Measurements from ENCODE around the gene ILDR2. TPM values are rescaled to one million over a fixed set of nuclear protein-coding genes. Genes with fewer than 3 reads are reported as not detected.
"Not testable (repeated sequence)": the region's sequence is repeated elsewhere in the genome, so short reads cannot be mapped to it uniquely, and the experiment has no call there.

The ILDR2 gene
- polyA plus RNA-seq, 1 experiment, result not detected

DNA sequence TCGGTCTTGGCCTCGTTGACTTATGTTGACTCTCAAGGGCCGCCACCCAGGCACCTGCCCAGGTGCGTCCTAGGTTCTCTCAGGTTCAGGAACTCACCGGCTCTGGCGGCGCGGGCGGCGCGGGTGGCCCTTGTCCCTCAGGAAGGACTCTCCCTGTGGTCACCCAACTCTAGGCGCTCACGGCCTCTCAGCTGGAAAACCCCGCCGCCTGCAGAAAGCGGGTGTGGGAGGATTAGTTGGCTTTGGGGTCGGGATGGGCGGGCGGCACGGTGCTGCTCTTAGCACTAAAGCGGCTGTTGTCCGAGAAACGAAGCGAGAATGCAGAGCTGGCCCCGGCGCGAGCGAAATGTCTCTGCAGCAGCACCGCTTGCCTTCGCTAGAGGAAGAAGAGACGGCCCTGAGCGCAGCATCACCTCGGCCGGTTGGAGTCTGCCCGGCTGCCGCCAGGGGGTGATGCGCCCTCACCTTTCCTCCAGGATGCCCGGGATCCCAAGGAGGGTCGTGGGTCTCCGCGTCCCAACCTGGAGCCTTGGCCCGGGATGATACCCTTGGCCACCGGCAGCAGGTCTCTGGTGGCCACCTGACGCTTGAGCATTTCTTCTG lies 91.2 kb downstream of the ILDR2 start:
- CTCF ChIA-PET, result interaction anchor here (0.7 to 7.9 kb wide), 10 partner anchors 14 to 182 kb away, joined by 3 to 73 read pairs (median 4); no protein-coding TSS in a partner anchor
- Histone ChIP-seq H3K36me3 (ENCODE audit: control insufficient read depth, insufficient read depth, low read length) (no peaks in the 10 kb centered on the region), H3K27me3 (ENCODE audit: control insufficient read depth, insufficient read depth, low read length) (peaks cover 8% of the 10 kb centered on the region), H3K4me3 (ENCODE audit: low read depth, low read length) (no peak overlapping the region)
- TF ChIP-seq, protein P1, sequence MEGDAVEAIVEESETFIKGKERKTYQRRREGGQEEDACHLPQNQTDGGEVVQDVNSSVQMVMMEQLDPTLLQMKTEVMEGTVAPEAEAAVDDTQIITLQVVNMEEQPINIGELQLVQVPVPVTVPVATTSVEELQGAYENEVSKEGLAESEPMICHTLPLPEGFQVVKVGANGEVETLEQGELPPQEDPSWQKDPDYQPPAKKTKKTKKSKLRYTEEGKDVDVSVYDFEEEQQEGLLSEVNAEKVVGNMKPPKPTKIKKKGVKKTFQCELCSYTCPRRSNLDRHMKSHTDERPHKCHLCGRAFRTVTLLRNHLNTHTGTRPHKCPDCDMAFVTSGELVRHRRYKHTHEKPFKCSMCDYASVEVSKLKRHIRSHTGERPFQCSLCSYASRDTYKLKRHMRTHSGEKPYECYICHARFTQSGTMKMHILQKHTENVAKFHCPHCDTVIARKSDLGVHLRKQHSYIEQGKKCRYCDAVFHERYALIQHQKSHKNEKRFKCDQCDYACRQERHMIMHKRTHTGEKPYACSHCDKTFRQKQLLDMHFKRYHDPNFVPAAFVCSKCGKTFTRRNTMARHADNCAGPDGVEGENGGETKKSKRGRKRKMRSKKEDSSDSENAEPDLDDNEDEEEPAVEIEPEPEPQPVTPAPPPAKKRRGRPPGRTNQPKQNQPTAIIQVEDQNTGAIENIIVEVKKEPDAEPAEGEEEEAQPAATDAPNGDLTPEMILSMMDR (IDR thresholded peaks at IDR 0.05; ENCODE audit: insufficient read depth, low read depth, low read length), result peak; percentile 65
- POLR2A ChIA-PET, result no interaction called here
- no peak for DNase-seq (ENCODE audit: low read depth)

DNA sequence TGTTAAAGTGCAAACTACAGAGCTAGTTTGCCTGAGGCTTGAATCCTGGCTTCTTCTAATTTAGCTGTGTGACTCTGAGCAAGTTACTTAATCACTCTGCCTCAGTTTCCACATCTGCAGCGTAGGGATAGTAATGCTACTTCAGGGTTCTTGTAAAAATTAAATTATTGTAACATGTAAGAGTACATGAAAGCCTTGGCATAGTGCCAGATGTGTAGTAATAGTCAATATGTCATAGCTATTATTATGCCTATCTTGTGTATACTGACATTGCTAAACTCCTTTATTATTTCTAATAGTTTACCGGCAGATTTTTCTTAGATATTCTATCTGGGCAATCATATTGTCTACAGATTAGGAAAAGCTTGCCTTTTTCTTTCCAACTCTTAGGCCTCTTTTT lies 92.4 kb downstream of the ILDR2 start:
- no peak for DNase-seq (ENCODE audit: low read depth)
- no peak overlapping the region for H3K4me3 ChIP-seq (ENCODE audit: low read depth, low read length)
- peaks cover 7% of the 10 kb centered on the region for H3K27me3 ChIP-seq (ENCODE audit: control insufficient read depth, insufficient read depth, low read length)
- TF ChIP-seq, protein P1 (IDR thresholded peaks at IDR 0.05; ENCODE audit: insufficient read depth, low read depth, low read length), result no peak
- H3K36me3 ChIP-seq (ENCODE audit: control insufficient read depth, insufficient read depth, low read length), result no peaks in the 10 kb centered on the region
- POLR2A ChIA-PET, result no interaction called here
- CTCF ChIA-PET, result interaction anchor here (1.4 to 7.9 kb wide), 4 partner anchors 27 to 183 kb away, joined by 3 to 73 read pairs (median 13); no protein-coding TSS in a partner anchor

DNA sequence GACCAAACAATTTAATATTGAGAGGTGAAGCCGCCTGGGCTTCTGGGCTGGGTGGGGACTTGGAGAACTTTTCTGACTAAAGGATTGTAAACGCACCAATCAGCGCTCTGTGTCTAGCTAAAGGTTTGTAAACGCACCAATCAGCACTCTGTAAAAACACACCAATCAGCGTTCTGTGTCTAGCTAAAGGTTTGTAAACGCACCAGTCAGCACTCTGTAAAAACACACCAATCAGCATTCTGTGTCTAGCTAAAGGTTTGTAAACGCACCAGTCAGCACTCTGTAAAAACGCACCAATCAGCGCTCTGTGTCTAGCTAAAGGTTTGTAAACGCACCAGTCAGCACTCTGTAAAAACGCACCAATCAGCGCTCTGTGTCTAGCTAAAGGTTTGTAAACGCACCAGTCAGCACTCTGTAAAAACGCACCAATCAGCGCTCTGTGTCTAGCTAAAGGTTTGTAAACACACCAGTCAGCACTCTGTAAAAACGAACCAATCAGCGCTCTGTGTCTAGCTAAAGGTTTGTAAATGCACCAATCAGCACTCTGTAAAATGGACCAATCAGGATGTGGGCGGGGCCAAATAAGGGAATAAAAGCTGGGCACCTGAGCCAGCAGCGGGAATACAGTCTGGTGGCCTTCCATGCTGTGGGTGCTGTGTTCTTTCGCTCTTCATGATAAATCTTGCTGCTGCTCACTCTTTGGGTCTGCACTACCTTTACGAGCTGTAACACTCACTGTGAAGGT lies 97.0 kb downstream of the ILDR2 start:
- H3K4me3 ChIP-seq (ENCODE audit: low read depth, low read length); H3K36me3 ChIP-seq (ENCODE audit: control insufficient read depth, insufficient read depth, low read length); DNase-seq (ENCODE audit: low read depth); POLR2A ChIA-PET; H3K27me3 ChIP-seq (ENCODE audit: control insufficient read depth, insufficient read depth, low read length): not testable (repeated sequence)
- CTCF ChIA-PET, result interaction anchor here (1.5 to 2.3 kb wide), 2 partner anchors 181 kb away, joined by 5 to 9 read pairs; no protein-coding TSS in a partner anchor

DNA sequence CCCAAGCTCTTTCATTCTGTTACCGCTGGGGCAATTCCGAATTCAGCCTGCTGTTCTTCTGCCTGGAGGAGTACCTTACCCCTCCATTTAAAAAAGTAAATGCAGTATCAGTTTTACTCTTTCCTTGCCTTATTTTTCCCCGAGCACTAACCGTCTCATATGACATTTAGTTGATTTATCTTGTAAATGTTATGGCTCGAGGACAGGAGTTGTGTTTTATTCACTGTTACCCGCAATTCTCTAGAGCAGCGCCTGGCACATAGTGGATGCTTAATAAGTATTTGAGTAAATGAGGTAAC lies 98.9 kb downstream of the ILDR2 start:
- TF ChIP-seq, protein P1 (IDR thresholded peaks at IDR 0.05; ENCODE audit: insufficient read depth, low read depth, low read length), result no peak
- ChIA-PET POLR2A (interaction anchor here (1.6 kb wide), 1 partner anchor 38 kb away, joined by 7 read pairs; the partner anchor contains the start of gene POGK), CTCF (interaction anchor here (0.6 to 2.3 kb wide), 2 partner anchors 24 to 183 kb away, joined by 3 to 9 read pairs; no protein-coding TSS in a partner anchor)
- H3K36me3 ChIP-seq (ENCODE audit: control insufficient read depth, insufficient read depth, low read length), result no peaks in the 10 kb centered on the region
- no peaks in the 10 kb centered on the region for H3K27me3 ChIP-seq (ENCODE audit: control insufficient read depth, insufficient read depth, low read length)
- no peak for DNase-seq (ENCODE audit: low read depth)
- peak overlapping the region; percentile 71 for H3K4me3 ChIP-seq (ENCODE audit: low read depth, low read length)

DNA sequence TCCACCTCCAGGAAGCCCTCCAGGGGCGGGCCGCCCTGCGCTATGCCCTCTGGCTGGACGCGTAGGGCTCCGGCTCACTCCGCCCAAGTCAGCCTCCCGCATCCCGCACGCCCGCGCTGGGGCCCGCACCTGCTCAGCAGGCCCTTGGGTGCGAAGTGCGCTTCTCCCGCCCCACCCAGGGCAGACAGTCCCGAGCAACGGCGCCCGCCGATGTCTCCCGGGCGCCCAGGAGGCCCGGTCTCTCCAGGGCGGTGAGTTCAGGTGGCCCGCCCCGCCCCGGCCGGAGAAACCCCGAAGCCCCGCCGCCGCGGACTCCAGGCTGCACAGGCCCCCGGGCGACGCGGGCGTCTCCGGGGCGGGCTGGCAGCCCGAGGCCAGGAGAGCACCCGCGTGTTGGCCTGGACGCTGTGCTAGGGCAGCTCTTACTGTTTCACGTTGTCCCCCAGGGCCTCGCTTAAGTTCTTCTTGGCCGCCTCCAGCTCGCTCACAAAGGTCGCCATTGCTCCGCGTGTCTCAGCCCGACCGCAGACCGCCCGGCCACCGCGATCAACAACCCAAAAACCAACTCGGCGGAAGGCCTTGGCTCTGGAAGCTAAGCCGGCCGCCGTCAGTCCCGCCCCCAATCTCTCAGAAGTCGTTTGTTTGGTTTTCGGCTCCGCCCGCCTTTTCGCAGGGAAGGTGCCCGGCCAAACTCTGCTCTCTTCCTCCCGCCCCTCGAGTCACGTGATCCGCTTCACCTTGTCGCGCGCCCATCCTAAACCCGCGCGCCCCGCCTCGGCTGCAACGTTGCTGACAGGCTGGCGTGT lies 99.4 kb downstream of the ILDR2 start, which contains the start of gene TADA1:
TSS of gene TADA1 (minus strand) at position 531 of the 806 bp plus-strand sequence. CDS start at position 500, 31 bp downstream.
- TF ChIP-seq, protein P1 (IDR thresholded peaks at IDR 0.05; ENCODE audit: insufficient read depth, low read depth, low read length), result no peak
- ChIA-PET CTCF (interaction anchor here (0.6 to 2.3 kb wide), 2 partner anchors 24 to 183 kb away, joined by 3 to 9 read pairs; no protein-coding TSS in a partner anchor), POLR2A (interaction anchor here (1.6 kb wide), 1 partner anchor 37 kb away, joined by 7 read pairs; the partner anchor contains the start of gene POGK)
- Histone ChIP-seq H3K4me3 (ENCODE audit: low read depth, low read length) (peak within 1 kb of the TSS; percentile 71), H3K27me3 (ENCODE audit: control insufficient read depth, insufficient read depth, low read length) (no peaks in the 10 kb centered on the region), H3K36me3 (ENCODE audit: control insufficient read depth, insufficient read depth, low read length) (no peaks in the 10 kb centered on the region)
- peak; percentile 90 for DNase-seq (ENCODE audit: low read depth)
